CD1c-positive myeloid dendritic cell (primary cell): ENCODE results near the gene GALNS.
"Not testable (repeated sequence)": the region's sequence is repeated elsewhere in the genome, so short reads cannot be mapped to it uniquely, and the experiment has no call there.

ENCODE experiments used
- DNase-seq: peaks from one replicate; pipeline ENCODE4 v3.0.0-alpha.2; 2016; ENCODE audit errors: extremely low spot score

GALNS gene

GRCh38 chr16:88784074-88784855 is 72.5 kb downstream of the GALNS start:
- peak; percentile 75 for DNase-seq

DNA sequence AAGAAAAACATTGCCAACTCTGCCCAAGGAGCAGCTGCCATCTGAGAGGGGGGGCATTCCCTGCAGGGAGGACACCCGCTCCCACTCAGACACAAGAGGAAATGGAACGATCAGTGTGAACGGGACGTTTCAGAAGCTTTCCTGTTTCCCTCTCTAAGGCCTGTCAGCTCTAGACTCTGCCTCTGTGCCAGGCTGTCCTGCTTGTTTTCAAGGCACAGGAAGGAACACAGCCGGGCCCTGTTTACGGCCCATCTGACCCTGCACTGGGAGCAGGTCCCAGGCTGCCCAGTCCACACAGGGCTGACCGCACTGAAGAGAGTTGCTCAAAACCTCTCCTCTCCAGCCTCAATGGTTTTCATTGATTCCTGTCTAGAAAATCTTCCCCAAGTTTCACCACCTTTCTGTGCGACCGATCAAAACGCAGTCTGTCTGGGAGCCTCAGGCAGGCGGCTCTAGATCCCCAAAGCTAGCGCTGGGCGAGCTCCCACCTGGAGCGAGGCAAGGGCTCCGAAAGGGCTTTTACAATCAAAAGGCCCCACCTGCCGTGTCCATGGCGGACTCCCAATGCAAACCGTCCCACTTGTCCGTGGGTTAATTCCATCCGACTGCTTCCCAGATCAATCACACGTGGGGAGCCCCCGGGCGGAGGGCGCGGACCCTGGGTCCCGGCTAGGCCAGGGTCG is 73.2 kb downstream of the GALNS start:
- peak; percentile 64 for DNase-seq

DNA sequence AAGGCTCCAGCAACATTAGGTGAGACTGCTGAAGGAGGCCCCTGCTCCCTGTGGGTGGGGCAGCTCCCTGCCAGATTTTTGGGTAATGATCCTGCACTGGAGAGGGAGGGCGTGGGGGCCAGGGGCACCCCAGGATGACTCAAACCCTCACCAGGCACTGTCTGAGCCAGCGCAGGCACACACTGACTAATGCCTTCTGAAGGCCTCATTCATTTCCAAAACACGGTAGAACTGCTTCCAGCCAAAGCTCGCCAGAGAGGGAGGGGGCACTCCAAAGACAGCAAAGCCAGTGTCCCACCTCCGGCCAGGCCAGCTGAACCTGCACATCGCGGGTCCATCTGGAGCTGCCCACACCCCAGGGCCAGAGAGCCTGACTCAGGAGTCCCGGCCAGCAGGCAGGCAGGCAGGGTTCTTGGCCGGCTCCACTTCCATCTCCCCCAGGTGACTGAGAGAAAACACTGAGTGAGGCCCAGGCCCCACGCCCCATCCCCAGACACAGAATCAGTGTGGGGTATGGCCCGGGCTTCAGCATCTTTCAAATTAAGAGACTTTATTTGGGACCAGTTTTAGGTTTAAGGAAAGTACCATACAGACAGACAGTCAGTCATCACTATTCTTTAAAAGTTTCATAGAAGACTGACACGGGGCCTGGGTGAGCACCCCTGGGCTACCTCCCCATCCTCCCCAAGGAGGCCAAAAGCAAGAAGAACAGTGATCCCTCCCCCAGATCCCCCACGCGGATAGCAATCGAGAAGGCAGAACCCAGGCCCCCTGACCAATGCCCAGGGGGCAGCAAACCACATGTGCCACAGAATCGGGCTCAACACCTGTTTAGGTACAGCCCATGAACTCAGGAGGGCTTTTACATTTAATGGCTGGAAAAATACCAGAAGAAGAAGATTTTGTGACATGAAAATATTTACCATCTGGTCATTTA is 74.0 kb downstream of the GALNS start:
- peak; percentile 70 for DNase-seq

- DNase-seq = peak; percentile 94
Observed at GRCh38 chr16:88781140-88782077, 75.3 kb downstream of the GALNS start.

DNA sequence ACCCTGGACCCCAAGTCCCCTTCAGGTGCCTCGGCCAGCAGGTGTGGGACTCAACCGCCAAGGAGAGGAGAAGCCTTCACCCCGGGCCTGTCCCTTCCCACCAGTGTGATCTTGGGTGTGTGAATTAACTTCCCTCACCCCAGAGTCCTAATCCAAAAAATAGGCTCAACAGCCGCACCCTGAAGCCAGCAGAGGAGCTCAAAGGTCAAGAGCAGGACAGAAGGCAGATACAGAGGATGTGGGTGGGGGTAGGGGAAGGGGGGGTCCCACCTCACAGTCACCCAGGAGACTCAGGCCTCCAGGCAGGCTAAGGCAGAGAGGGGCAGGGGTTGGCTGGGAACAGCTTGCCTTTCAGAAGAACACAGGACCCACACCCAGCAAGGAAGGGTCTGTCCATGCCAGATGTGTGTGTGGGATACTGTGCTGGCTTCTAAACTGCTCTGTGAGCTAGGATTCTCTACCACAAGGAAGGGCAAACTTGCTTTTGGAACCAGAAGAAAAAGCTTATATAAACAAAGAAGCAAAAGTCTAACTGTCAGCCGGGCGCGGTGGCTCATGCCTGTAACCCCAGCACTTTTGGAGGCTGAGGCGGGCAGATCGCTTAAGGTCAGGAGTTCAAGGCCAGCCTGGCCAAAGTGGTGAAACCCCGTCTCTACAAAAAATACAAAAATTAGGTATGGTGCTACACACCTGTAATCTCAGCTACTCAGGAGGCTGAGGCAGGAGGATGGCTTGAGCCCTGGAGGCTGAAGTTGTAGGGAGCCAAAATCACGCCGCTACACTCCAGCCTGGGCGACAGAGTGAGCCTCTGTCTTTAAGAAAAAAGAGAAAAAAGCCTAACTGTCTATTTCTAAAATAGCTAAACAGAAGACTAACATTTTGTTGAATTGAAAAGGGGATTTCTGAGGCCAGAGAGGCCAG is 76.3 kb downstream of the GALNS start:
- no peak for DNase-seq

- no peak for DNase-seq
Observed at GRCh38 chr16:88779406-88780141, 77.2 kb downstream of the GALNS start.

DNA sequence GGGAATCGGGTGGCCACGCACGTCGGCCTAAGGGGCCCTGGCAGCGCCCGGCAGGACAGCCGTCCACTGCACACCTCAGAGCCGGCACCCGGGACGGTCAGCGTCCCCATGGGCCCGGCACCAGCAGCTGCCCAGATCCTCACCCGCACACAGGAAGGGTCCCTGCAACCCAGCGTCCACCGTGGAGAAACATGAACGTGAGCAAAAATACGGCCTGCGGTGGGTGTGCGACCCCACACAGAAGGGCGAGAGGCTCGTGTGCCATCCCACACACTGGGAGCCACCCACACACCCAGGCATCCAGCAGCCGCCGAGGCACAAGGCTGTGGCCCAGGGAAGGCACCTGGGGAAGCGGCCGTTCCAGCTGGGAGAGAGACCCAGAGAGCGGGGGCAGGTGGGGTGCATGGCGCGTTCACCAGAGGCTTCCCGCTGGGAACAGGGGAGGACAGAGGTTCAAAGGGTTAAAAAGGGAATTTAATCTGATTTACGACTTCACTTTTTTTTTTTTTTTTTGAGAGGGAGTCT is 78.1 kb downstream of the GALNS start:
- no peak for DNase-seq

DNA sequence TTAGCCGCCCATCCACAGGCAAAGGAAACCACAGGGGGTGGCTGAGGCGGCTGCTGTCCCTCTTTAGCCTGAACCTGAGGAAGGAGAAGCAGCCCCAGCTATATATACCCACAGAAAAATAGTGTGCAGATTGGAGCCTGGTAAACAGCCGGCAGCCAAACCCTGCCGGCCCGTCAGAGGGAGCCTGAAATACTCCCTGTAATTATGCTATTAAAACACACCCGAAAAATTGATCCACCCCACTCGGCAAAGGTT is 78.5 kb downstream of the GALNS start:
- DNase-seq = no peak

- no peak for DNase-seq
Observed at GRCh38 chr16:88777471-88778270, 79.1 kb downstream of the GALNS start.

GRCh38 chr16:88775825-88776224 is 80.9 kb downstream of the GALNS start:
- no peak for DNase-seq

DNA sequence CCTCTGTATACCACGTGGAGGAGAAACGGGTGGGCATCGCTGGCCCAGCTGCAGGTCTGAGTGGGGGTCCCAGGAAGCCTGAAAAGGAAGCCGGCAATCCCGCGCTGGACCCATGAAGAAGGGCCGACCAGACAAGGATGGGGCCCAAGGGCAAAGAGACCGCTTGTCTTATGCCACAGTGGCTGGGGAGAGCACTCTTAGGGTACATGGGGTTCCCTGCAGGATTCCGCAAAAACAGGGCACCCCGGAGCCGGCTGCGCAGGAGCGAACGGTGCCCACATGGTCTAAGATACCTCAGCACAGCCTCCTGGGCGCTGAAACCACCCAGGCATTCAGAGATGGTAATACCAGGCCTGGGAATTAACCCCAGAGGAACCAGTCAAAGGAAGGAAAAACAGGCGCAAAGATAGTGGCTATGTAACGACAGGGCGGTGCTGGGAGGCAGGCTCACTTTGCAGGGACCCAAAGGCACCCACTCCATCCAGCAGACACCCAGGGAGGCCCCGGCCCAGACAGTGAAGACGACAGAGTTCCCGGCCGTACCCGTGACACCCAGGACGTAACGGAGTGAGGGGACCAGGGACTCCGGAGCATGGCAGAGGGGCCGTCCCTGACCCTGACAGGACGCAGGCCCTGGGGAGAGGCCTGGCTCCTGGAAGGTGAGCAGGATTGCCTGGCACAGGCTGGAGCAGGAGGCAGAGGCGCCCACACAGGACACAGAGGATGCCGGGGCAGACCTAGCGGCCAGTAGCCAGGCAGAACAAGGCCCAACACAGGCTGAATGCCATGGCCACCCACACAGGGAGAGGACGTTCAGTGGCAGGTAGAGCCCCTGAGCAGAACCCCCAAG is 82.0 kb downstream of the GALNS start:
- no peak for DNase-seq

GRCh38 chr16:88773812-88774291 is 82.9 kb downstream of the GALNS start:
- peak; percentile 82 for DNase-seq

- no peak for DNase-seq
Observed at GRCh38 chr16:88772871-88773811, 83.6 kb downstream of the GALNS start.

- DNase-seq = not testable (repeated sequence)
Observed at GRCh38 chr16:88771781-88772180, 85.0 kb downstream of the GALNS start.

GRCh38 chr16:88771294-88771772 is 85.4 kb downstream of the GALNS start:
- DNase-seq = no peak
